Activated CD4-positive, alpha-beta T cell treated with anti-CD3 and anti-CD28 coated beads, Interleukin-10, Interleukin-2, amounts not matched to agents 100 ng/mL and 50 ng/mL, durations not matched to agents 16 hours and 8 hours (primary cell): ENCODE measurements around the gene VAMP4.
"Not testable (repeated sequence)": the region's sequence is repeated elsewhere in the genome, so short reads cannot be mapped to it uniquely, and the experiment has no call there.

Experiments used
- DNase-seq: peaks from one replicate; pipeline ENCODE4 v3.0.0-alpha.2; 2020

Gene VAMP4

DNA sequence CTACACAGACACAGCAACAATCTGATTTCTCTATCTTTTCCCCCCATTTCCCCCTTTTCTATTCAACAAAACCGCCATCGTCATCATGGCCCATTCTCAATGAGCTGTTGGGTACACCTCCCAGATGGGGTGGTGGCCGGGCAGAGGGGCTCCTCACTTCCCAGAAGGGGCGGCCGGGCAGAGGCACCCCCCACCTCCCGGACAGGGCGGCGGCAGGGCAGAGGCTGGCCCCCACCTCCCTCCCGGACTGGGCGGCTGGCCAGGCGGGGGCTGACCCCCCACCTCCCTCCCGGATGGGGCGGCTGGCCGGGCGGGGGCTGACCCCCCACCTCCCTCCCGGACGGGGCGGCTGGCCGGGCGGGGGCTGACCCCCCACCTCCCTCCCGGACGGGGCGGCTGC, 48.3 kb downstream of the VAMP4 start:
- DNase-seq = not testable (repeated sequence)

- no peak for DNase-seq
Observed at GRCh38 chr1:171683870-171684269, 58.0 kb downstream of the VAMP4 start.

DNA sequence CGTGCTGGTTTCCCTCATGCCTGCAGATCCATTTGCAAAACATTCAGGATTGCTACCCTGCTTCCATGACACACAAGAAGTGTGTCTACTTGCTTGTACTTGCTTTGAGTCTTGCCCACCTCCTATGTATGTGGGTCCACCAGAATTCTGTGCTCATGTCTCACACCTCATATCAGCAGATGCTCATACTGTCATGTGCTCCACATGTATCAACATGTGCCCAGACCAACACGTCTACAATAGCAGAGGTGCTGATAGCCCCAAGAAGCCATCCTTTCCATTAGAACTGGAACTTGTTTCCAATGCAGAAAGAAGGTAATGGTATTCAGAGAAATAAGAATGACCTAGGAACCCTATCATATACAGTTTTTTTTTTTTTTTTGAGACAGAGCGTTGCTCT, 61.5 kb downstream of the VAMP4 start:
- DNase-seq = no peak

- no peak for DNase-seq
Observed at GRCh38 chr1:171676823-171677222, 65.0 kb downstream of the VAMP4 start.

GRCh38 chr1:171674431-171675405, 67.1 kb downstream of the VAMP4 start:
- DNase-seq = no peak

- DNase-seq = no peak
Observed at GRCh38 chr1:171670739-171671138, 71.1 kb downstream of the VAMP4 start.

GRCh38 chr1:171668372-171668771, 73.5 kb downstream of the VAMP4 start:
- DNase-seq = no peak

- no peak for DNase-seq
Observed at GRCh38 chr1:171666114-171666769, 75.6 kb downstream of the VAMP4 start.

DNA sequence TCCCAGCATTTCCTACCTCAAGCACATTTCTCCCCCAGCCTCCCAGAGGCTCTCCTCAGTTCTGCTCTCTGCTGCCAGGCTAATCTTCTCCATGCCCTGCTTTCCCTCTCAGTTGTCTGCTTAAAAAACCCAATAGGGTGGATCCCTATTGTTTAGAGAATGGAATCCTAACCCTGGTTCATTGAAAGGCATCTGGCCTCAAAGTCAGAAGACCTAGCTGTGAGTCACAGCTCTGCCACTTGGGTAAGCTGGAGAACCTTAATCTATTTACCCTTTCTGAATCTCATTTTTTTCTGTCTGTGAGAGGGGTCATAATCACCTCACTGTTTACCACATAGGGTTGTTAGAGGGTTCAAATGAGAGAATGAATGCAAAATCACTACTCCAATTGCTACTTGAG, 76.9 kb downstream of the VAMP4 start:
- no peak for DNase-seq

DNA sequence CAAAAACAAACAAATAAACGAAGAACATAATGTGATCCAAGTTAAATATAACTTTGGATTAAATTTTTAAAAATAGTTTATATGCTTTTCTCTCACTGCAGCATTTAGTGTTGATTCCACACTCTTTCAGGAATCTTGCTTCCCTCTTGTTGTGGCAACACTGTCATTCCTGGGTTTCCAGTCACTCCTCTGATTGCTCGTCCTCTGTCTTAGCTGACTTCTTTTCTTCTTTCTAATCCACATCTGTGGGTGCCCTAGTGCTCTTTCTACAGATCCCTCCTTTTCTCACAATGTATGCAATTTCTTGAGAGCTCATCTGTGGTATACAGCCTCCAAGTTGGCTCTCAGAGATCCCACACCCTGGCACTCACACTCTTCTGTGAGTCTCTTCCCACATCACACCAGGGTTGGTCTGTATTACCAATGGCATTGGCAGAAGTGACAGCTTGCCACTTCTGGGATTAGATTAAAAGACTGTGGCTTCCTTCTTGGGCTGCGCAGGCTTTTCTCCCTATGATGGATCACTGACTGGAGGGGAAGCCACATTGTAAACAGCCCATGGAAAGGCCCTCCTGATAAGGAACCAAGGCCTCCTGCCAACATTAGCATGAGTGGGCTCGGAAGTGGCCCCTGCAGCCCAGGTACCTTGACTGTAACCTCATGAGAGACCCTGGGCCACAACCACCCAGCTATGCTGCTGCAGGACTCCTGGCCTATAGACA, 77.8 kb downstream of the VAMP4 start:
- DNase-seq = no peak

DNA sequence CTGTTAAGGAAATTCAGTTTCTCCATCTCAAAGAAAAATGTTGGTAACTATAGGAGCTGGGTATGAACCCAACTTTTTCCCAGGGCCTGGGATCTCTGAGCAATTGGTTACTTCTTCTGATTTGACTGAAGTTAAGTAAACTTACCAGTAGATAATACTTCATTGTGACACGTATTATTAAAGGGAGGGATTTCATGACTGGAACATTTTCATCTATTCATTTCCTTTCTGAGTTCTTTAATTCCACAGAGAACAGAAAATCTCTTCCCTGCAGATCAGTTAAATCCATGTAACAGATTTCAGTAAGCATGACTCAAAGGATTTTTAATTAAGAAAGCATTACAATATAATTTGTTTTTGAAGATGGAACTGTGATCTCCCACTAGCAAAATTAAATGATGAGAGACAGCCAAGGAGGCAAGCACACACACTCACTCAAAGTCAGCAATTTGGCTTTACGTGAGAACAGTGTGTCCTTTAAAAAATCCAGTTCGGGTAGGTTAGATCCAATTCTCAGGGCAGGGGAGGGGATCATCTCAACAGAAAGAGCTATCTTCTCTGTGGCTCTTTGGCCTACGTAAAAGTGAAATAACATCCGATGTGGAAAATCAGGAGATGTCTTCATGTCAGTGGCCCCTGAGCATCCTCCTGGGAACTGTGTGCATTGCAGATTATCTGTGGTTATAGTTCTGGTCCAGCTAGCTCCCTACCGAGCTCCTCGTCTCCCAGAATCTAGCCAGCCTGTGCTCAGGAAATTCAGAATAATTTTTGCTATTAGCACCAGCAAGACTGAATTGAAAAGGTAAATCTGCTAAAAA, 78.6 kb downstream of the VAMP4 start:
- DNase-seq = no peak

DNA sequence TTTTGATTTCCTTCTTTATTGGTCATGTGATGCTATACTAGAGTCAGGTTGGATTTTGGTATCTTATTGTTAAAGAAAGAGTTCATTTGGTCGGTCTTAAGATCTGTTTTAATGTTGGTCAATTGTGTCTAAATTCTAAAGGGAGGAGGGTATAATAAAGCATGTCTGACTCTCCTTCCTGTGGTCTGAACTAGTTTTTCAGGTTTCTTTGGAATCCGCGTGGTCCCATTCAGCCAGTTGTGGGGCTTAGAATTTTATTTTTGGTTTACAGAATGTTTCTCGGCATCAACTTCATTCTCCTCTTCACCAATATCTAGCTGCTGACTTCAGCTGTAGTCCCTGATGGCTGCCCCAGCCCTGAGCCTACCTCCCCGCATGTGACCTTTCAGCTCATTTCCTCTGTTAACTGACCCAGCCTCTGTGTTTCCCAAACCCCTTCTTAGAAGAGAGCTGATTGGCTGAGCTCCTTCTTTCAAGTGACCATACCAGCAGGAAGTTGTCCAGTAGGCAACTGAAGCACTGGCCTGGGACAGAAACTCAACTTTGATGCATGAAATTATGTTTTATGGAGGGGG, 80.7 kb downstream of the VAMP4 start:
- no peak for DNase-seq

DNA sequence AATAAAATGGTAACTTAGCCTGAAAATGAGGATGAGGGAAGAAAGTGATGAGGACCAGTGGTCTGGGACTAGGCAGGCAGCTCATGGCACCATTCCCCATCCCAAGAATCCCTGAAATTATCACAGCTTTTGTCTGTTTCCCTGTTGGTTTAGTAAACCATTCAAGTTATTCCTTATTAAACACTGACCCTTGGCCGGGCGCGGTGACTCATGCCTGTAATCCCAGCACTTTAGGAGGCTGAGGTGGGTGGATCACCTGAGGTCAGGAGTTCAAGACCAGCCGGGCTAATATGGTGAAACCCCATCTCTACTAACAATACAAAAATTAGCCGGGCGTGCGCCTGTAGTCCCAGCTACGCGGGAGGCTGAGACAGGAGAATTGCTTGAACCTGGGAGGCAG, 85.7 kb downstream of the VAMP4 start:
- DNase-seq = not testable (repeated sequence)

DNA sequence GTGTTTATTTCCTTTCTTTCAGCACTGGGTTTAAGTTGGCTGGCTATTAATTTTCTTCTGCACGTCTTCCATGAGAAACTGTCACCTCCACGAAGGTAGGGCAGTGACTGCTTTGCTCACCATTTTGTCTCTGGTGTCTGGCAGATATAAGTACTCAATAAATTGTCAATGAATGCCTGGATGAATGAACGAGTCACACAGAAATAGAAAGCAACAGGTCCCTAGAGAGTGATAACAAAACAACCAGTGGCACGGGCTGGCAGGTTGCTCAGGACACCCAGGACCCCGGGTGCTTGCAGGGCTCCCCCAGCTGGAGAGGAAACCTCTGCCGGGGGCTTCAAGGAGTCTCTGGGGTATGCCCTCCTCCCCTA, 86.1 kb downstream of the VAMP4 start:
- DNase-seq = no peak

GRCh38 chr1:171654942-171655745, 86.7 kb downstream of the VAMP4 start:
- DNase-seq = peak; percentile 72

DNA sequence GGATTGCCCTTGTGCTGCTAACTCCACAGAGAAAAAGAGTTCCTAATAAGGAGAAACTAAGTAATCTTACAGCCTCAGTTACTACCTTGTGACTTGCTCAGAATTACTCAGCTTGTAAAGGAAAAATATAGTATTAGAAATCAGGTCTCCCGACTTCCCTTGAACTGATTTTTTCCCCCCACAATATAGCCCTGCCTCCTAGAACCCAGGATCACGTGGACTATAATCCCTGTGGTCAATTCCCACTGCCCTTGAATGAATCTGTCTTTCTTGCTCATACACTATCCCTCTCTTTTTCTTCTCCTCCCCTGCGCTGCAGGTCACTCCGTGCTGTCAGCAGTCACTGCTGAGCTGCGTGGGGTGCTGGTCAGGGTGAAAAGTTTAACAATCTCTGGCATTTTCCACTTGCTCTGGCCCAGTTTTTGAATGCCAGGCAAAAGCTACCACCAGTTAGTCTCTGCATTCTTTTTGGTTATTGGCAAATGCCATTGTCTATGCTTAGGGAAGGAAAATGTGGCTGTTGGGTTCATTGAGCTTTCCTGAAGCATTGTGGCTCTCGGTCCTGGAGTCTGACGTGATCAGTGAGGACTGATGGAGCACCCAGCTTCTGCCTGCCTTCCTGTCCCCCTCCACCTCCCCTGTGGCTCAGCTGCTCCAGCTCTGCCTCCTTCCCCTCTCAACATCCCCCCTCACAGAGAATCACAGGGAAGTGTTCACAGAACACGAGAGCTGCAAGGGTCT, 87.5 kb downstream of the VAMP4 start:
- no peak for DNase-seq

DNA sequence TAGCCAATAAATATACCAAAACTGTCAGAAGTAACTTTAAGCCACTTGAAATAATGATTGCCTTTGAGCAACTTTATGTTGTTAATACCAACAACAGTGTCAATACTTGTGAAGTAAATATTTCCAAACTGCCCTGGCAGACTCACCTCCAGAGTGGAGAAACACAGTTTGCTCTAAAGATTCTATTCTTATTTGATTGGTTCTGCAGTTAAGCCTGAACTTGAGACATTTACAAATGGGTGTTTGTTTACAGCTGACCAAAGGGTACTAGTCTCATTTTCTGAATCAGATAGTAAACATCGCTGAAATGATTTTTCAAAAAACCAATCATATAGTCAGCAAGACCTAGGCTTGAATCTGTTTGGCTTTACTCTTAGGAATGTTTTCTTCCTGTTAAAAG, 88.1 kb downstream of the VAMP4 start:
- no peak for DNase-seq

DNA sequence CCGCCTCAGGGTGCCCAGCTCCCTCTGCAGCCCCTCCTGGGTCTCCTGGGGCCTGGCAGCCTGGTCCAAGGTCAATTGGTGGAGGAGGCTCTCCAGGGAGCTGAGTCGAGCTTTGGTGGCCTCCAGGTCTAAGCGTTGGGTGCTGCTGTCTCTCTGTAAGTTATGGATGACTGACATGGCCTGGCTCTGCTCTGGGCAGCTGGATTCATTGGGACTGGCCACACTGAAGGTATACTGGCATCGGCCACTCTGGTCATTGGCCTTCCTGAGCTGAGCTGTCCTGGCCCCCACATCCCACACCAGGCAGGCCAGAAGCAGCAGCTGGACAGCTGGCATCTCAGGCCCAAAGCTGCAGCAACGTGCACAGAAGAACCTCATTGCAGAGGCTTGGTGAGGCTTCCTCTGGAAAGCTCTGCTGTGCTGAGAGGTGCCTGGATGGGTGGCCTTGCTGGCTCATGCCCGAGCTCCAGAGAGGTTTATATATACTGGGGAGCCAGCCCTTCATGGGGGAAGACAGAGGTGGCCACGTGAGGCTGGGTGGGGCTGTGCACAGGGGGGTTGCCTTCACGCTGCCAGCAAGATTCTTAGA, 89.5 kb downstream of the VAMP4 start, which contains the start of gene MYOC:
Gene MYOC (minus strand): TSS at position 455 of the 589 bp plus-strand sequence. CDS start 77 bp downstream, at position 378.
- DNase-seq = no peak
